H9 (cell line): ENCODE results near the gene SLC35F3. TPM values are rescaled to one million over a fixed set of nuclear protein-coding genes. Genes with fewer than 3 reads are reported as not detected.

Source experiments
- DNase-seq: peaks from one replicate; pipeline ENCODE4 v3.0.0-alpha.2; 2017
- H2AFZ ChIP-seq: one replicate; pipeline ENCODE4 v1.6.1; 2013; ENCODE audit warnings: mild to moderate bottlenecking, low read length, control low read depth, moderate library complexity
- H2AK5ac ChIP-seq: 2 replicates; pipeline ENCODE4 v1.6.1; 2013; ENCODE audit warnings: low read length, control low read depth, mixed read lengths; ENCODE audit not compliant: insufficient read length
- H2BK120ac ChIP-seq: one replicate; pipeline ENCODE4 v1.6.1; 2013; ENCODE audit warnings: low read depth, mild to moderate bottlenecking, low read length, control low read depth, inconsistent platforms; ENCODE audit not compliant: poor library complexity, severe bottlenecking
- H2BK12ac ChIP-seq: 2 replicates; pipeline ENCODE4 v1.6.1; 2013; ENCODE audit warnings: low read length, control low read depth, mixed read lengths, low read depth; ENCODE audit not compliant: insufficient read length
- H2BK15ac ChIP-seq: 2 replicates; pipeline ENCODE4 v1.6.1; 2013; ENCODE audit warnings: low read depth, low read length, control low read depth
- H2BK20ac ChIP-seq: one replicate; pipeline ENCODE4 v1.6.1; 2013; ENCODE audit warnings: low read depth, mild to moderate bottlenecking, low read length, control low read depth, inconsistent platforms; ENCODE audit not compliant: poor library complexity, severe bottlenecking
- H2BK5ac ChIP-seq: 2 replicates; pipeline ENCODE4 v1.6.1; 2013; ENCODE audit warnings: low read length, control low read depth, mixed read lengths; ENCODE audit not compliant: insufficient read length
- H3K14ac ChIP-seq: 2 replicates; pipeline ENCODE4 v1.6.1; 2013; ENCODE audit warnings: low read length, control low read depth; ENCODE audit not compliant: insufficient read depth
- H3K18ac ChIP-seq: 2 replicates; pipeline ENCODE4 v1.6.1; 2013; ENCODE audit warnings: low read depth, mild to moderate bottlenecking, mixed read lengths, low read length, control low read depth; ENCODE audit not compliant: insufficient read length
- H3K23ac ChIP-seq: 2 replicates; pipeline ENCODE4 v1.6.1; 2013; ENCODE audit warnings: low read length, control low read depth, mixed read lengths, low read depth; ENCODE audit not compliant: insufficient read length
- H3K23me2 ChIP-seq: 2 replicates; pipeline ENCODE4 v1.6.1; 2013; ENCODE audit warnings: low read depth, mild to moderate bottlenecking, mixed read lengths, low read length, control low read depth; ENCODE audit not compliant: insufficient read length, poor library complexity, severe bottlenecking
- H3K27ac ChIP-seq: 2 replicates; pipeline ENCODE4 v1.5.1; 2013; ENCODE audit warnings: low read length, control low read depth, mixed read lengths, low read depth; ENCODE audit not compliant: insufficient read length
- H3K27me3 ChIP-seq: 2 replicates; pipeline ENCODE4 v1.6.1; 2013; ENCODE audit warnings: low read length, control low read depth, inconsistent platforms; ENCODE audit not compliant: insufficient read depth
- H3K4ac ChIP-seq: 2 replicates; pipeline ENCODE4 v1.6.1; 2013; ENCODE audit warnings: low read depth, mild to moderate bottlenecking, control low read depth, inconsistent platforms, low read length, moderate library complexity
- H3K4me1 ChIP-seq: 2 replicates; pipeline ENCODE4 v1.6.1; 2013; ENCODE audit warnings: low read length, control low read depth, inconsistent platforms; ENCODE audit not compliant: insufficient read depth
- H3K4me2 ChIP-seq: 2 replicates; pipeline ENCODE4 v1.6.1; 2013; ENCODE audit warnings: low read length, control low read depth, mixed read lengths; ENCODE audit not compliant: insufficient read length, insufficient read depth
- H3K56ac ChIP-seq: 2 replicates; pipeline ENCODE4 v1.6.1; 2013; ENCODE audit warnings: low read depth, mild to moderate bottlenecking, mixed read lengths, low read length, control low read depth; ENCODE audit not compliant: insufficient read length
- H3K79me1 ChIP-seq: 2 replicates; pipeline ENCODE4 v1.6.1; 2013; ENCODE audit warnings: low read depth, mild to moderate bottlenecking, moderate library complexity, low read length, control low read depth, inconsistent platforms; ENCODE audit not compliant: insufficient read depth, poor library complexity, severe bottlenecking
- H3K79me2 ChIP-seq: 2 replicates; pipeline ENCODE4 v1.6.1; 2013; ENCODE audit warnings: low read length, control low read depth, inconsistent platforms; ENCODE audit not compliant: insufficient read depth
- H3K9ac ChIP-seq: 2 replicates; pipeline ENCODE4 v1.6.1; 2013; ENCODE audit warnings: low read length, control low read depth, mixed read lengths; ENCODE audit not compliant: insufficient read length; ENCODE audit errors: extremely low read depth
- H3K9me3 ChIP-seq: one replicate; pipeline ENCODE4 v1.6.1; 2013; ENCODE audit warnings: low read depth, low read length, inconsistent platforms; ENCODE audit not compliant: control insufficient read depth
- H3T11ph ChIP-seq: one replicate; pipeline ENCODE4 v1.6.1; 2013; ENCODE audit warnings: mild to moderate bottlenecking, low read length, control low read depth, inconsistent platforms
- H4K20me1 ChIP-seq: one replicate; pipeline ENCODE4 v1.6.1; 2013; ENCODE audit not compliant: control insufficient read depth, insufficient read length, insufficient read depth
- H4K5ac ChIP-seq: 2 replicates; pipeline ENCODE4 v1.6.1; 2013; ENCODE audit warnings: low read depth, mild to moderate bottlenecking, mixed read lengths, low read length, control low read depth; ENCODE audit not compliant: insufficient read length
- H4K8ac ChIP-seq: replicated peaks from 2 replicates; pipeline ENCODE4 v1.6.1; 2013; ENCODE audit warnings: low read length, control low read depth, mixed read lengths, low read depth; ENCODE audit not compliant: insufficient read length
- H4K91ac ChIP-seq: 2 replicates; pipeline ENCODE4 v1.6.1; 2013; ENCODE audit warnings: low read depth, mild to moderate bottlenecking, moderate library complexity, mixed read lengths, low read length, control low read depth; ENCODE audit not compliant: insufficient read length
- H3K27ac Mint-ChIP-seq, 3 experiments: 2 replicates in 2 of 3; 3 replicates in 1 of 3; pipeline ENCODE4 v1.8.0; 2020 to 2021; ENCODE audit warnings: mixed read lengths in 3 of 3, mild to moderate bottlenecking in 1 of 3, moderate library complexity in 1 of 3
- H3K27me3 Mint-ChIP-seq: 2 replicates; pipeline ENCODE4 v1.8.0; 2021; ENCODE audit warnings: low read depth, mild to moderate bottlenecking, moderate library complexity, mixed read lengths
- H3K36me3 Mint-ChIP-seq, 3 experiments: 2 replicates in 2 of 3; 3 replicates in 1 of 3; pipeline ENCODE4 v1.8.0; 2020 to 2021; ENCODE audit warnings: low read depth in 3 of 3, mixed read lengths in 3 of 3; ENCODE audit not compliant: insufficient read depth in 1 of 3
- H3K4me1 Mint-ChIP-seq, 2 experiments: 2 replicates each; pipeline ENCODE4 v1.8.0; 2020; ENCODE audit warnings: mixed read lengths in 2 of 2
- H3K4me3 Mint-ChIP-seq, 2 experiments: 2 replicates in 1 of 2; 3 replicates in 1 of 2; pipeline ENCODE4 v1.8.0; 2020 to 2021; ENCODE audit warnings: mild to moderate bottlenecking in 2 of 2, mixed read lengths in 2 of 2, moderate library complexity in 1 of 2
- H3K9me3 Mint-ChIP-seq, 2 experiments: 2 replicates in 1 of 2; 3 replicates in 1 of 2; pipeline ENCODE4 v1.8.0; 2020; ENCODE audit warnings: mild to moderate bottlenecking in 2 of 2, mixed read lengths in 2 of 2, moderate library complexity in 1 of 2
- CTCF ChIP-seq: fragments of 200-600 bp; sonication (generic); conservative IDR thresholded peaks from 3 replicates; pipeline ENCODE4 v1.8.0; 2021; ENCODE audit warnings: antibody characterized with exemption, mild to moderate bottlenecking
- WGBS: extraction: QIAGEN DNeasy Blood & Tissue Kit; methylation state at CpG from one replicate; pipeline ENCODE4 v1.1.7; 2013; ENCODE audit warnings: missing lambda C conversion rate, low lambda C conversion rate, mixed read lengths; ENCODE audit not compliant: insufficient read length; ENCODE audit errors: extremely low coverage; 5-methylcytosine and 5-hydroxymethylcytosine counted together
- total RNA-seq: library from RNA; stranded (reverse); gene quantifications from 2 replicates; pipeline ENCODE4 v1.2.1, GENCODE V29; 2021

Gene SLC35F3
- total RNA-seq, 1 experiment from 2014 or later: 0.81 TPM

- Histone ChIP-seq H4K91ac (no peak overlapping the region), H2BK12ac (no peak overlapping the region), H3K14ac (no peak overlapping the region), H3K4me2 (no peak overlapping the region), H3K79me2 (no peaks in the 10 kb centered on the region), H4K20me1 (no peaks in the 10 kb centered on the region), H3K27me3 (no peaks in the 10 kb centered on the region), H2AFZ (no peak overlapping the region), H3K4me1 (no peaks in the 10 kb centered on the region), H2BK120ac (no peak overlapping the region), H3K79me1 (no peaks in the 10 kb centered on the region), H3K4ac (no peak overlapping the region), H2BK20ac (no peak overlapping the region), H4K8ac (no peak overlapping the region), H3K23me2 (no peaks in the 10 kb centered on the region), H3K18ac (no peak overlapping the region), H2AK5ac (no peak overlapping the region), H3K9me3 (no peaks in the 10 kb centered on the region), H3K56ac (no peak overlapping the region), H2BK15ac (no peak overlapping the region), H3K9ac (no peak overlapping the region), H3K27ac (no peak overlapping the region), H2BK5ac (no peak overlapping the region), H3T11ph (no peak overlapping the region), H4K5ac (no peak overlapping the region), H3K23ac (no peak overlapping the region)
- Mint-ChIP-seq H3K9me3 (no peaks in the 10 kb centered on the region; a peak in 2 of 5 replicates), H3K27ac (no peak overlapping the region), H3K36me3 (no peaks in the 10 kb centered on the region), H3K27me3 (peaks cover 17% of the 10 kb centered on the region), H3K4me3 (no peak overlapping the region), H3K4me1 (no peaks in the 10 kb centered on the region; a peak in 1 of 4 replicates)
- WGBS: no CpG with 5 or more reads among the region's 5 CpGs
- no peak for TF ChIP-seq CTCF
- DNase-seq: no peak
Measured at GRCh38 chr1:234201600-234201999, 297.1 kb downstream of the SLC35F3 start.
